NCI-H2196 treated with DMSO at 0.1 percent for 48 hours (cell line): ENCODE data around the gene PCDHA6.
"Not testable (repeated sequence)": the region's sequence is repeated elsewhere in the genome, so short reads cannot be mapped to it uniquely, and the experiment has no call there.

Experiments used
- DNase-seq: peaks from one replicate; lab custom pipeline; 2025; ENCODE audit not compliant: unreplicated experiment; lab: John Stamatoyannopoulos, UW

Gene PCDHA6

DNA sequence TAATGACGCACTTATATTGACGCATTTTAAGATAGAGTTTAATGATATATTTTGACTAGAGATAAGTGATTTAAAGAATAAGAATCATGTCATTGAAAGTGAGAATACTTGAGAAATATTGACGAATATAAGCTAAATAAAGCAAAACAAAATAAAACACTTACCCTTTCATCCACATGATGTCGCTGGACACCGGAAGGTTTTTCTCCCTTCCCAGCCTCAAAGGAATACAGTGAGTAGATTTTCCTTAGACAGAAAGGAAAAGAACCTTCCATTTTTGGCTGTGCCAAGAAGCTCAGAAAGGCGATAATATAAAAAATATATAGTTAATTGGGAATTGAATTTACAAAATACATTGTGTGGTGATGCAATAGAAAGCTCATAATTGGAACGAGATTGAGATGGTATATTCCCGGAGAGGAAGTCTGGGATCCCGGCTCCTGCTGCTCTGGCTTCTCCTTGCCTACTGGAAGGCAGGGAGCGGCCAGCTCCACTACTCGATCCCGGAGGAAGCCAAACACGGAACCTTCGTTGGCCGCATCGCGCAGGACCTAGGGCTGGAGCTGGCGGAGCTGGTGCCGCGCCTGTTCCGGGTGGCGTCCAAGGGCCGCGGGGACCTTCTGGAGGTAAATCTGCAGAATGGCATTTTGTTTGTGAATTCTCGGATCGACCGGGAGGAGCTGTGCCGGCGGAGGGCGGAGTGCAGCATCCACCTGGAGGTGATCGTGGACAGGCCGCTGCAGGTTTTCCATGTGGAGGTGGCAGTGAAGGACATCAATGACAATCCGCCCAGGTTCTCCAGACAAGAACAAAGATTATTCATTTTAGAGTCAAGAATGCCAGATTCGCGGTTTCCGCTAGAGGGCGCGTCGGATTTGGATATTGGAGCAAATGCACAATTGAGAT is 6.1 kb upstream of the PCDHA6 start, which contains the start of gene PCDHA5:
TSS of gene PCDHA5 (plus strand) at position 239 of the 906 bp plus-strand sequence.
- DNase-seq = no peak

DNA sequence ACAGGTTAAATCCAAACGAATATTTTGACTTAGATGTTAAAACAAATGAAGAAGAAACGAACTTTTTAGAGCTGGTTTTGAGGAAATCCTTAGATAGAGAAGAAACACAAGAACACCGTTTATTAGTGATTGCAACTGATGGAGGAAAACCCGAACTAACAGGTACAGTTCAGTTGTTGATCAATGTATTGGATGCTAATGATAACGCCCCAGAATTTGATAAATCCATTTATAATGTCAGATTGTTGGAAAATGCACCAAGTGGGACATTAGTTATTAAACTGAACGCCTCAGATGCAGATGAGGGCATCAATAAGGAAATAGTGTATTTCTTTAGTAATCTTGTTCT is 5.5 kb upstream of the PCDHA6 start:
- DNase-seq = no peak

DNA sequence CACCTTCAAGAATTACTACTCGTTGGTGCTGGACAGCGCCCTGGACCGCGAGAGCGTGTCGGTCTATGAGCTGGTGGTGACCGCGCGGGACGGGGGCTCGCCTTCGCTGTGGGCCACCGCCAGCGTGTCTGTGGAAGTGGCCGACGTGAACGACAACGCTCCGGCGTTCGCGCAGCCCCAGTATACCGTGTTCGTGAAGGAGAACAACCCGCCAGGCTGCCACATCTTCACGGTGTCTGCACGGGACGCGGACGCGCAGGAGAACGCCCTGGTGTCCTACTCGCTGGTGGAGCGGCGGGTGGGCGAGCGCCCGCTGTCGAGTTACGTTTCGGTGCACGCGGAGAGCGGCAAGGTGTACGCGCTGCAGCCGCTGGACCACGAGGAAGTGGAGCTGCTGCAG is 4.8 kb upstream of the PCDHA6 start:
- not testable (repeated sequence) for DNase-seq

DNA sequence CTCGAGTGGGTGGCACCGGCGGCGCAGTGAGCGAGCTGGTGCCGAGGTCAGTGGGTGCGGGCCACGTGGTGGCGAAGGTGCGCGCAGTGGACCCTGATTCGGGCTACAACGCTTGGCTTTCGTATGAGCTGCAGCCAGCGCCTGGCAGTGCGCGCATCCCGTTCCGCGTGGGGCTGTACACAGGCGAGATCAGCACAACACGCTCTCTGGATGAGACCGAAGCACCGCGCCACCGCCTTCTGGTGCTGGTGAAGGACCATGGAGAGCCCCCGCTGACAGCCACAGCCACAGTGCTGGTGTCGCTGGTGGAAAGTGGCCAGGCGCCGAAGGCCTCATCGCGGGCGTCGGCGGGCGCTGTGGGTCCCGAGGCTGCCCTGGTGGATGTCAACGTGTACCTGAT is 4.3 kb upstream of the PCDHA6 start:
- no peak for DNase-seq

DNA sequence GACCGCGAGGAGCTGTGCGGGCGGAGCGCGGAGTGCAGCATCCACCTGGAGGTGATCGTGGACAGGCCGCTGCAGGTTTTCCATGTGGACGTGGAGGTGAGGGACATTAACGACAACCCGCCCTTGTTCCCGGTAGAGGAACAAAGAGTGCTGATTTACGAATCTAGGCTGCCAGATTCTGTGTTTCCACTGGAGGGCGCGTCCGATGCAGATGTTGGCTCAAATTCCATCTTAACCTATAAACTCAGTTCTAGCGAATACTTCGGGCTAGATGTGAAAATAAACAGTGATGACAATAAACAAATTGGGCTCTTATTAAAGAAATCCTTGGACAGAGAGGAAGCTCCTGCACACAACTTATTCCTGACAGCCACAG is 590 bp downstream of the PCDHA6 start:
- no peak for DNase-seq

DNA sequence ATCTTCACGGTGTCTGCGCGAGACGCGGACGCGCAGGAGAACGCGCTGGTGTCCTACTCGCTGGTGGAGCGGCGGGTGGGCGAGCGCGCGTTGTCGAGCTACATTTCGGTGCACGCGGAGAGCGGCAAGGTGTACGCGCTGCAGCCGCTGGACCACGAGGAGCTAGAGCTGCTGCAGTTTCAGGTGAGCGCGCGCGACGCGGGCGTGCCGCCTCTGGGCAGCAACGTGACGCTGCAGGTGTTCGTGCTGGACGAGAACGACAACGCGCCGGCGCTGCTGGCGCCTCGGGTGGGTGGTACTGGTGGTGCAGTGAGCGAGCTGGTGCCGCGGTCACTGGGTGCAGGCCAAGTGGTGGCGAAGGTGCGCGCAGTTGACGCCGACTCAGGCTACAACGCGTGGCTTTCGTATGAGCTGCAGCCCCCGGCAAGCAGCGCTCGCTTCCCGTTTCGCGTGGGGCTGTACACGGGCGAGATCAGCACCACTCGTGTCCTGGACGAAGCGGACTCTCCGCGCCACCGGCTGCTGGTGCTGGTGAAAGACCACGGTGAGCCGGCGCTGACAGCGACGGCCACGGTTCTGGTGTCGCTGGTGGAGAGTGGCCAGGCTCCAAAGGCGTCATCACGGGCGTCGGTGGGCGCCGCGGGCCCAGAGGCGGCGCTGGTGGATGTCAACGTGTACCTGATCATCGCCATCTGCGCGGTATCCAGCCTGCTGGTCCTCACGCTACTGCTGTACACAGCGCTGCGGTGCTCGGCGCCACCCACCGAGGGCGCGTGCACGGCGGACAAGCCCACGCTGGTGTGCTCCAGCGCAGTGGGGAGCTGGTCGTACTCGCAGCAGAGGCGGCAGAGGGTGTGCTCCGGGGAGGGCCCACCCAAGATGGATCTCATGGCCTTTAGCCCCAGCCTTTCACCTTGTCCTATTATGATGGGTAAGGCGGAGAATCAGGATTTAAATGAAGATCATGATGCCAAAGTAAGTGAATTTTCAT is 2.0 kb downstream of the PCDHA6 start:
- DNase-seq = not testable (repeated sequence)

DNA sequence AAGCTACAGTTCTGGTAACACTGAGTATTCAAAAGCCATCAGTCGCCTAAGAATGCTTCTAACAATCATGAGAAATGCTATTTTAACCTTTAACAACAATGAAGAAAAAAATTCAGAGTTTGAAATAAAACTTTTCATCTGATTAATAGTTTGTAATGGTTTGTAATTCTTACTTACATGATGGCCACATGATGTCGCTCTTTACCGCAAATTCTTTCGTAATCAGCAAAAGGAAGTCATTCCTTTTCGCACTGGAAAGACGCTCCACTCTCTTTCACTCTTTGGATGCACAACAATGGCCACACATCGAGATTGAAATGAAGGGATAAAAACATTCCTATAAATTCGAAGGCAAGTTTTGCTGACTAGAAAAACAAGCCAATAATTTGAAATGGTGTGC is 6.2 kb downstream of the PCDHA6 start, which contains the start of gene PCDHA7:
TSS of gene PCDHA7 (plus strand) at position 277 of the 400 bp plus-strand sequence. CDS start at position 392, 115 bp downstream.
- DNase-seq = no peak

DNA sequence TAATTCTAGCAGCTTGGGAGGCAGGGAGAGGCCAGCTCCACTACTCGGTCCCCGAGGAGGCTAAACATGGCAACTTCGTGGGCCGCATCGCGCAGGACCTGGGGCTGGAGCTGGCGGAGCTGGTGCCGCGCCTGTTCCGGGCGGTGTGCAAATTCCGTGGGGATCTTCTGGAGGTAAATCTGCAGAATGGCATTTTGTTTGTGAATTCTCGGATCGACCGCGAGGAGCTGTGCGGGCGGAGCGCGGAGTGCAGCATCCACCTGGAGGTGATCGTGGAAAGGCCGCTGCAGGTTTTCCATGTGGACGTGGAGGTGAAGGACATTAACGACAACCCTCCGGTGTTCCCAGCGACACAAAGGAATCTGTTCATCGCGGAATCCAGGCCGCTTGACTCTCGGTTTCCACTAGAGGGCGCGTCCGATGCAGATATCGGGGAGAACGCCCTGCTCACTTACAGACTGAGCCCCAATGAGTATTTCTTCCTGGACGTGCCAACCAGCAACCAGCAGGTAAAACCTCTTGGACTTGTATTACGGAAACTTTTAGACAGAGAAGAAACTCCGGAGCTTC is 6.8 kb downstream of the PCDHA6 start:
- not testable (repeated sequence) for DNase-seq

DNA sequence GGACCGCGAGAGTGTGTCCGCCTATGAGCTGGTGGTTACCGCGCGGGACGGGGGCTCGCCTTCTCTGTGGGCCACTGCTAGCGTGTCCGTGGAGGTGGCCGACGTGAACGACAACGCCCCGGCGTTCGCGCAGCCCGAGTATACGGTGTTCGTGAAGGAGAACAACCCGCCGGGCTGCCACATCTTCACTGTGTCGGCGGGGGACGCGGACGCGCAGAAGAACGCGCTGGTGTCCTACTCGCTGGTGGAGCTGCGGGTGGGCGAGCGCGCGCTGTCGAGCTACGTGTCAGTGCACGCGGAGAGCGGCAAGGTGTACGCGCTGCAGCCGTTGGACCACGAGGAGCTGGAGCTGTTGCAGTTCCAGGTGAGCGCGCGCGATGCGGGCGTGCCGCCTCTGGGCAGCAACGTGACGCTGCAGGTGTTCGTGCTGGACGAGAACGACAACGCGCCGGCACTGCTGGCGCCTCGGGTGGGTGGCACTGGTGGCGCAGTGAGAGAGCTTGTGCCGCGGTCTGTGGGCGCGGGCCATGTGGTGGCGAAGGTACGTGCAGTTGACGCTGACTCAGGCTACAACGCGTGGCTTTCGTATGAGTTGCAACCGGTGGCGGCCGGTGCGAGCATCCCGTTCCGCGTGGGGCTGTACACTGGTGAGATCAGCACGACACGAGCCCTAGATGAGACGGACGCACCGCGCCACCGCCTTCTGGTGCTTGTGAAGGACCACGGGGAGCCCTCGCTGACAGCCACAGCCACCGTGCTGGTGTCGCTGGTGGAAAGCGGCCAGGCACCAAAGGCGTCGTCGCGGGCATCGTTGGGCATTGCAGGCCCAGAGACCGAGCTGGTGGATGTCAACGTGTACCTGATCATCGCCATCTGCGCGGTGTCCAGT is 8.1 kb downstream of the PCDHA6 start:
- no peak for DNase-seq

DNA sequence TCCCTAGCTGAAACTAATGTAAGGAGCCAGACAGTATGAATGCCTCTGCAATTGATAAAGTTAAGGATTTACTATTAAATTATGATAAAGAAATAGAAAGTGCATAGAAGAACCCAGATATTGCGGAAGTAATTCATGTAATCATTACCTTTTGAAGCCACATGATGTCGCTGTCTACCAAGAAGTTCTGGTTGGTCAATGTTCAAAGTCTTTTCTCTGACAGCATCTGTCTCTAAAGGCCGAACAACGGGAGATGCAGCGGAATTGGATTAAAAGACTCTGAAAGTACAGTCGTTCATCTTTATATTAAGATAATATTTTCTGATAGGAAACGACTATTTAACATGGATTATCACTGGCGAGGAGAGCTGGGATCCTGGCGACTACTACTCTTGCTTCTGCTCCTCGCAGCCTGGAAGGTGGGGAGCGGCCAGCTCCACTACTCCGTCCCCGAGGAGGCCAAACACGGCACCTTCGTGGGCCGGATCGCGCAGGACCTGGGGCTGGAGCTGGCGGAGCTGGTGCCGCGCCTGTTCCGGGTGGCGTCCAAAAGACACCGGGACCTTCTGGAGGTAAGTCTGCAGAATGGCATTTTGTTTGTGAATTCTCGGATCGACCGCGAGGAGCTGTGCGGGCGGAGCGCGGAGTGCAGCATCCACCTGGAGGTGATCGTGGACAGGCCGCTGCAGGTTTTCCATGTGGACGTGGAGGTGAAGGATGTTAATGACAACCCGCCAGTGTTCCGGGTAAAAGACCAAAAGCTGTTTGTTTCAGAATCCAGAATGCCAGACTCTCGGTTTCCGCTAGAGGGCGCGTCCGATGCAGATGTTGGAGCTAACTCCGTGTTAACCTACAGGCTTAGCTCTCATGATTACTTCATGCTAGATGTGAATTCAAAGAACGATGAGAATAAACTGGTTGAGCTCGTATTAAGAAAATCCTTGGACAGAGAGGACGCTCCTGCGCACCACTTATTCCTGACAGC is 13.5 kb downstream of the PCDHA6 start, which contains the start of gene PCDHA8:
TSS of gene PCDHA8 (plus strand) at position 210 of the 985 bp plus-strand sequence. CDS start at position 345, 135 bp downstream.
- peak; percentile 3 for DNase-seq

DNA sequence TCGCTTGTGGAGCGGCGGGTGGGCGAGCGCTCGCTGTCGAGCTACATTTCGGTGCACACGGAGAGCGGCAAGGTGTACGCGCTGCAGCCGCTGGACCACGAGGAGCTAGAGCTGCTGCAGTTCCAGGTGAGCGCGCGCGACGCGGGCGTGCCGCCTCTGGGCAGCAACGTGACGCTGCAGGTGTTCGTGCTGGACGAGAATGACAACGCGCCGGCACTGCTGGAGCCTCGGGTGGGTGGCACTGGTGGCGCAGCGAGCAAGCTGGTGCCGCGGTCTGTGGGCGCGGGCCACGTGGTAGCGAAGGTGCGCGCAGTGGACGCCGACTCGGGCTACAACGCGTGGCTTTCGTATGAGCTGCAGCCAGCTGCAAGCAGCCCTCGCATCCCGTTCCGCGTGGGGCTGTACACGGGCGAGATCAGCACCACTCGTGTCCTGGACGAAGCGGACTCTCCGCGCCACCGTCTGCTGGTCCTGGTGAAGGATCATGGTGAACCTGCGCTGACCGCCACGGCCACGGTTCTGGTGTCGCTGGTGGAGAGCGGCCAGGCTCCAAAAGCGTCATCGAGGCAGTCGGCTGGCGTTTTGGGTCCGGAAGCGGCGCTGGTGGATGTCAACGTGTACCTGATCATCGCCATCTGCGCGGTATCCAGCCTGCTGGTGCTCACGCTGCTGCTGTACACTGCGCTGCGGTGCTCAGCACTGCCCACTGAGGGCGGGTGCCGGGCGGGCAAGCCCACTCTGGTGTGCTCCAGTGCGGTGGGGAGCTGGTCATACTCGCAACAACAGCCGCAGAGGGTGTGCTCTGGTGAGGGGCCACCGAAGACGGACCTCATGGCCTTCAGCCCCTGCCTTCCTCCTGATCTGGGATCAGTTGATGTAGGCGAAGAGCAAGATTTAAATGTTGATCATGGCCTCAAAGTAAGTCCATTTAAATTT is 15.3 kb downstream of the PCDHA6 start:
- DNase-seq = no peak

DNA sequence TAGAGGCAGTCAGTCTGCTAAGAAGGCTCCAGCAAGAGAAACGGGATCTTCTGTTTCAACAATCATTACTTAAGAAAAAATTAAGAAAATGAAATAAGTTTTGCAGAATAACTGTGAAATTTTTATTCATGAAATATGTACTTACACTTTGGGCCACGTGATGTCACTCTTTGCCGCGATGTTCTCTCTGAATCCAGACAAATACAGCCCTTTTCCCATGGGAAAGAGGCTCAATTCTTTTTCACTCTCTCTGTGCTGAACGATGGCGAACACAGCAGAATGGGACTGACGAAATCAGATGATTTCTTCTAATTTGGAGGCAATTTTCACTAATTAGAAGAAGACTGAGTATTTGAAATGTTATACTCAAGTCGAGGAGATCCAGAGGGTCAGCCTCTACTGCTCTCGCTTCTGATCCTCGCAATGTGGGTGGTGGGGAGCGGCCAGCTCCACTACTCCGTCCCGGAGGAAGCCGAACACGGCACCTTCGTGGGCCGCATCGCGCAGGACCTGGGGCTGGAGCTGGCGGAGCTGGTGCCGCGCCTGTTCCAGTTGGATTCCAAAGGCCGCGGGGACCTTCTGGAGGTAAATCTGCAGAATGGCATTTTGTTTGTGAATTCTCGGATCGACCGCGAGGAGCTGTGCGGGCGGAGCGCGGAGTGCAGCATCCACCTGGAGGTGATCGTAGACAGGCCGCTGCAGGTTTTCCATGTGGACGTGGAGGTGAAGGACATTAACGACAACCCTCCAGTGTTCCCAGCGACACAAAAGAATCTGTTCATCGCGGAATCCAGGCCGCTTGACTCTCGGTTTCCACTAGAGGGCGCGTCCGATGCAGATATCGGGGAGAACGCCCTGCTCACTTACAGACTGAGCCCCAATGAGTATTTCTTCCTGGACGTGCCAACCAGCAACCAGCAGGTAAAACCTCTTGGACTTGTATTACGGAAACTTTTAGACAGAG is 20.7 kb downstream of the PCDHA6 start, which contains the start of gene PCDHA9:
TSS of gene PCDHA9 (plus strand) at position 244 of the 964 bp plus-strand sequence. CDS start at position 358, 114 bp downstream.
- DNase-seq = not testable (repeated sequence)

DNA sequence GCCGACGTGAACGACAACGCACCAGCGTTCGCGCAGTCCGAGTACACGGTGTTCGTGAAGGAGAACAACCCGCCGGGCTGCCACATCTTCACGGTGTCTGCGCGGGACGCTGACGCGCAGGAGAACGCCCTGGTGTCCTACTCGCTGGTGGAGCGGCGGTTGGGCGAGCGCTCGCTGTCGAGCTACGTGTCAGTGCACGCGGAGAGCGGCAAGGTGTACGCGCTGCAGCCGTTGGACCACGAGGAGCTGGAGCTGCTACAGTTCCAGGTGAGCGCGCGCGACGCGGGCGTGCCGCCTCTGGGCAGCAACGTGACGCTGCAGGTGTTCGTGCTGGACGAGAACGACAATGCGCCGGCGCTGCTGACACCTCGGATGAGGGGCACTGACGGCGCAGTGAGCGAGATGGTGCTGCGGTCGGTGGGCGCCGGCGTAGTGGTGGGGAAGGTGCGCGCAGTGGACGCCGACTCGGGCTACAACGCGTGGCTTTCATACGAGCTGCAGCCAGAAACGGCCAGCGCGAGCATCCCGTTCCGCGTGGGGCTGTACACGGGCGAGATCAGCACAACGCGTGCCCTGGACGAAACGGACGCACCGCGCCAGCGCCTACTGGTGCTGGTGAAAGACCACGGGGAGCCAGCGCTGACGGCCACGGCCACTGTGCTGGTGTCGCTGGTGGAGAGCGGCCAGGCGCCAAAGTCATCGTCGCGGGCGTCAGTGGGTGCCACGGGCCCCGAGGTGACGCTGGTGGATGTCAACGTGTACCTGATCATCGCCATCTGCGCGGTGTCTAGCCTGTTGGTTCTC is 22.3 kb downstream of the PCDHA6 start:
- DNase-seq = not testable (repeated sequence)

DNA sequence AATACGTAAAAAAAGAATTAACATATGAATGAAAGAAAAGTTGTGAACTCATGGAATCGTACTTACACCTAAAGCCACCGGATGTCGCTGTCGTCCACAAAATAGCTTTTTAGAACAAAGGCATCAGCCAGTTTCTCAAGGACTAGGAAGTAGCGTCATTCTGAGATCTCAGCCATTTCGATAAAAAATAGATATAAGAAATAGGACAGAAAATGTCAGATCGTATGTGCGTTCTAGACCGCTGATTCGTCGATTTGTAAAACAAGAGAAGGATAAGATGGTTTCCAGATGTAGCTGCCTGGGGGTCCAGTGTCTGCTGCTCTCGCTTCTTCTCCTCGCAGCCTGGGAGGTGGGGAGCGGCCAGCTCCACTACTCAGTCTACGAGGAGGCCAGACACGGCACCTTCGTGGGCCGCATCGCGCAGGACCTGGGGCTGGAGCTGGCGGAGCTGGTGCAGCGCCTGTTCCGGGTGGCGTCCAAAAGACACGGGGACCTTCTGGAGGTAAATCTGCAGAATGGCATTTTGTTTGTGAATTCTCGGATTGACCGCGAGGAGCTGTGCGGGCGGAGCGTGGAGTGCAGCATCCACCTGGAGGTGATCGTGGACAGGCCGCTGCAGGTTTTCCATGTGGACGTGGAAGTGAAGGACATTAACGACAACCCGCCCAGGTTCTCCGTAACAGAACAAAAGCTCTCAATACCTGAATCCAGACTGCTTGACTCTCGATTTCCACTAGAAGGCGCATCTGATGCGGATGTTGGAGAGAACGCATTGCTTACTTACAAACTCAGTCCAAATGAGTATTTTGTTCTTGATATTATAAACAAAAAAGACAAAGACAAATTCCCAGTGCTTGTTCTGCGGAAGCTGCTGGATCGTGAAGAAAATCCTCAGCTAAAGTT is 28.3 kb downstream of the PCDHA6 start, which contains the start of gene PCDHA10:
TSS of gene PCDHA10 (plus strand) at position 126 of the 903 bp plus-strand sequence. CDS start at position 278, 152 bp downstream.
- no peak for DNase-seq
